Measurements from ENCODE around the gene CUL1. TPM values are rescaled to one million over a fixed set of nuclear protein-coding genes. Genes with fewer than 3 reads are reported as not detected.

Gene CUL1
- total RNA-seq, 2 donors from 2014 or later: 35.0 to 42.1 TPM

DNA sequence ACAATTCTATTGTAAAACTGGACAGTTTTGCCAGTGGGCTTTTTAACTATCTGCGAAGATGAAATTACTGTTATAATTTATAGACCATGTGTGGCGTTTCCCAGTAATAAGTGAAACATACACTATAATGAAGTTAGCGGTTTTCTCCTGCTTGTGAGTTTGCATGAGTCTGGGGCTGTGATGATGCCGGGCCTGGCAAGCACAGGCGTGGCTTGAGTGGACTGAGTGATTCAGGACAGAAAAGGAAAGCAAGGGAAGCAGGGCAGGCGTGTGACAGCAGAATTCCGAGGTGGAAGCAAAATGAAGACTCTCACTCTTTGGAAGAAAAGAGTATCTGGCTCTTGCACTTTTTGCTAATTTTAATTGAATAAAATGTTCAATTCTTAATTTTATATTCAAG lies 90.5 kb downstream of the CUL1 start:
- Histone ChIP-seq H3K4me1 (ENCODE audit: control insufficient read depth, insufficient read depth, low read length) (no peaks in the 10 kb centered on the region), H3K9me3 (ENCODE audit: control insufficient read depth, low read length) (peaks cover 5% of the 10 kb centered on the region), H3K9ac (ENCODE audit: extremely low read depth, low read length, poor library complexity, severe bottlenecking) (no peak overlapping the region), H3K27ac (ENCODE audit: low read depth, low read length) (no peak overlapping the region), H3K36me3 (ENCODE audit: control insufficient read depth, insufficient read depth, low read length) (peaks cover 83% of the 10 kb centered on the region), H3K4me3 (ENCODE audit: low read length) (no peak overlapping the region), H3K27me3 (ENCODE audit: control insufficient read depth, insufficient read depth, low read length, poor library complexity, severe bottlenecking) (no peaks in the 10 kb centered on the region)
- no peak overlapping the region for H3K4me3 Mint-ChIP-seq
- TF ChIP-seq CTCF (conservative IDR thresholded peaks at IDR 0.05): no peak
- no peak for DNase-seq
- H3K9me3 Mint-ChIP-seq: no peaks in the 10 kb centered on the region
- peaks cover 82% of the 10 kb centered on the region for H3K36me3 Mint-ChIP-seq (ENCODE audit: low read depth)
- no peaks in the 10 kb centered on the region for H3K4me1 Mint-ChIP-seq
- WGBS, 2 experiments (ENCODE audit: insufficient coverage in 1 of 2, insufficient read length in 1 of 2): 91 to 96% methylated on average over 5 to 7 of the region's 7 CpGs
- H3K27ac Mint-ChIP-seq: no peak overlapping the region
- H3K27me3 Mint-ChIP-seq (ENCODE audit: insufficient read depth): no peaks in the 10 kb centered on the region

GRCh38 chr7:148790131-148790726 lies 91.5 kb downstream of the CUL1 start:
- peaks cover 84% of the 10 kb centered on the region for H3K36me3 ChIP-seq (ENCODE audit: control insufficient read depth, insufficient read depth, low read length)
- no peak overlapping the region for H3K27ac ChIP-seq (ENCODE audit: low read depth, low read length)
- Mint-ChIP-seq H3K4me1 (no peaks in the 10 kb centered on the region), H3K36me3 (ENCODE audit: low read depth) (peaks cover 82% of the 10 kb centered on the region), H3K27ac (no peak overlapping the region), H3K9me3 (peaks cover 2% of the 10 kb centered on the region), H3K4me3 (no peak overlapping the region), H3K27me3 (ENCODE audit: insufficient read depth) (no peaks in the 10 kb centered on the region)
- no peak for TF ChIP-seq CTCF (conservative IDR thresholded peaks at IDR 0.05)
- H3K9ac ChIP-seq (ENCODE audit: extremely low read depth, low read length, poor library complexity, severe bottlenecking): no peak overlapping the region
- H3K4me1 ChIP-seq (ENCODE audit: control insufficient read depth, insufficient read depth, low read length): no peaks in the 10 kb centered on the region
- peaks cover 9% of the 10 kb centered on the region for H3K9me3 ChIP-seq (ENCODE audit: control insufficient read depth, low read length)
- no peaks in the 10 kb centered on the region for H3K27me3 ChIP-seq (ENCODE audit: control insufficient read depth, insufficient read depth, low read length, poor library complexity, severe bottlenecking)
- H3K4me3 ChIP-seq (ENCODE audit: low read length): no peak overlapping the region
- 95 to 97% methylated on average over 8 of the region's 8 CpGs for WGBS, 2 experiments (ENCODE audit: insufficient coverage in 1 of 2, insufficient read length in 1 of 2)
- no peak for DNase-seq

GRCh38 chr7:148790850-148791249 lies 92.1 kb downstream of the CUL1 start:
- DNase-seq: no peak
- Histone ChIP-seq H3K27ac (ENCODE audit: low read depth, low read length) (no peak overlapping the region), H3K27me3 (ENCODE audit: control insufficient read depth, insufficient read depth, low read length, poor library complexity, severe bottlenecking) (no peaks in the 10 kb centered on the region), H3K4me3 (ENCODE audit: low read length) (no peak overlapping the region), H3K9ac (ENCODE audit: extremely low read depth, low read length, poor library complexity, severe bottlenecking) (no peak overlapping the region), H3K4me1 (ENCODE audit: control insufficient read depth, insufficient read depth, low read length) (no peaks in the 10 kb centered on the region), H3K36me3 (ENCODE audit: control insufficient read depth, insufficient read depth, low read length) (peaks cover 84% of the 10 kb centered on the region), H3K9me3 (ENCODE audit: control insufficient read depth, low read length) (peaks cover 9% of the 10 kb centered on the region)
- Mint-ChIP-seq H3K36me3 (ENCODE audit: low read depth) (peaks cover 80% of the 10 kb centered on the region), H3K27ac (no peak overlapping the region), H3K4me3 (no peak overlapping the region), H3K27me3 (ENCODE audit: insufficient read depth) (no peaks in the 10 kb centered on the region), H3K4me1 (no peaks in the 10 kb centered on the region), H3K9me3 (peaks cover 2% of the 10 kb centered on the region)
- WGBS, 2 experiments (ENCODE audit: insufficient coverage in 1 of 2, insufficient read length in 1 of 2): 100% methylated on average over 2 of the region's 2 CpGs
- TF ChIP-seq CTCF (conservative IDR thresholded peaks at IDR 0.05): no peak
